ENCODE measurements around the gene GUF1.
A peak's percentile ranks its signal among the peaks of the same experiment; 100 is the strongest.
"Not testable (repeated sequence)": the region's sequence is repeated elsewhere in the genome, so short reads cannot be mapped to it uniquely, and the experiment has no call there.

Gene GUF1

DNA sequence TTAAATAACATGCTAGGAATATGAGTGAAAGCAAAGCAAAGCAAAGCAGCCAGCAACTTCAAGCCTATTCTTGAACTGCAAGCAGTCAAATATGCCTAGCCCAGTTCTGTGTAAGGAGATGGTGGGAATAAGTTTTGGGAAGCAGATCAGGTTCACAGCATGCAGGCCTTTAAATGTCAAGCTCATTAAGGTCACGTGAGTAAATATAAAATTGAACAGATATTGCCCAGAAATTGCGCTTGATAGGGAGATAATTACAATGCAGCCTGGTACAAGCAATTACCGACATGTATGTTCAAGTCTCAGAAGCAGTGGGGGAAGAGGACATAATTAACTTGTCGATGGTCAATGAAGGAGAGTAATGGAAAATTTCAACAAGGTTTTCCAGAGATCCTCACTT lies 42.2 kb downstream of the GUF1 start:
- TF ChIP-seq, protein P1, sequence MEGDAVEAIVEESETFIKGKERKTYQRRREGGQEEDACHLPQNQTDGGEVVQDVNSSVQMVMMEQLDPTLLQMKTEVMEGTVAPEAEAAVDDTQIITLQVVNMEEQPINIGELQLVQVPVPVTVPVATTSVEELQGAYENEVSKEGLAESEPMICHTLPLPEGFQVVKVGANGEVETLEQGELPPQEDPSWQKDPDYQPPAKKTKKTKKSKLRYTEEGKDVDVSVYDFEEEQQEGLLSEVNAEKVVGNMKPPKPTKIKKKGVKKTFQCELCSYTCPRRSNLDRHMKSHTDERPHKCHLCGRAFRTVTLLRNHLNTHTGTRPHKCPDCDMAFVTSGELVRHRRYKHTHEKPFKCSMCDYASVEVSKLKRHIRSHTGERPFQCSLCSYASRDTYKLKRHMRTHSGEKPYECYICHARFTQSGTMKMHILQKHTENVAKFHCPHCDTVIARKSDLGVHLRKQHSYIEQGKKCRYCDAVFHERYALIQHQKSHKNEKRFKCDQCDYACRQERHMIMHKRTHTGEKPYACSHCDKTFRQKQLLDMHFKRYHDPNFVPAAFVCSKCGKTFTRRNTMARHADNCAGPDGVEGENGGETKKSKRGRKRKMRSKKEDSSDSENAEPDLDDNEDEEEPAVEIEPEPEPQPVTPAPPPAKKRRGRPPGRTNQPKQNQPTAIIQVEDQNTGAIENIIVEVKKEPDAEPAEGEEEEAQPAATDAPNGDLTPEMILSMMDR (IDR thresholded peaks at IDR 0.05; ENCODE audit: insufficient read depth, low read length, missing control alignments) = no peak
- no peak overlapping the region for H3K4me3 ChIP-seq (ENCODE audit: low read depth, low read length)
- no peak for DNase-seq (ENCODE audit: low read depth, low spot score)
- ChIA-PET POLR2A (no interaction called here), CTCF (no interaction called here)

DNA sequence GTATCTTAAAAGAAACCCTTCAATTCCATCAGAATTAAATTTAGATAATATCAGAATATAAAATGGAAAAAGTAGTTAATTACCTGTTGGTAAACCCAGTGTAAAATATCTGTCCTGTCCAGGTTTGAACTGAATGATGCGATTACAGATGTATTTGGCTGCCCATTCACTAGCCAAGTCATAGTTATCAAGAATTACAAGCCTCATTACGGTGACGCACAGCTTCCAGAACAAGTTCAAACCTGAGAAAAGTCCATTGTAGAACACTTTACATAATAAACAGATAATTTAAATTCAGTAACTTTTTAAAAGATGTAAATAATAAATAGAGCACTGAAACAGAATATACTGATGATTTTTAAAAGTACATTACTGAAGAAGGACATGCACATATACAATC lies 43.8 kb downstream of the GUF1 start:
- CTCF ChIA-PET = no interaction called here
- POLR2A ChIA-PET = no interaction called here
- no peak for DNase-seq (ENCODE audit: low read depth, low spot score)
- TF ChIP-seq, protein P1 (IDR thresholded peaks at IDR 0.05; ENCODE audit: insufficient read depth, low read length, missing control alignments) = no peak
- H3K4me3 ChIP-seq (ENCODE audit: low read depth, low read length) = no peak overlapping the region

DNA sequence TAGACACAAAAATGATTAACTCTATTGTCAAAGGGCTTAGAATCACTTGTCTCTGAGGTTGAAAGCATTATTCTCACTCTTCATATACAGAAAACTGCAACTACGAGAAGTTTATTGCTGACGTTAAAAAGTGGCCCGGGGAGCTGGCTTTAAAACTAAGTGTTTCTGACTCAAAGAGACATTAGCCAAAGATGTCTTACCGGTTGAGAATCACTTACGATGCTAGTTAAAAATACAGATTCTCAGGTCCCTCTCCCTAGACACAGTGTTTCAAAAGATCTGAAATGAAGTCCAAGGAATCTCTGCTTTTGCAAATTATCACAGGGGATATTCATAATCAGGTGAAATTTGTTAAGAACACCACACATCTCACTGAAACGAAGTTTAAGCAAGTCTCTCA lies 46.9 kb downstream of the GUF1 start:
- POLR2A ChIA-PET = interaction anchor here (2.1 kb wide), 1 partner anchor 47 kb away, joined by 9 read pairs; the partner anchor contains the start of gene GUF1
- peak overlapping the region; percentile 83 for H3K4me3 ChIP-seq (ENCODE audit: low read depth, low read length)
- CTCF ChIA-PET = interaction anchor here (1.7 kb wide), 1 partner anchor 8 kb away, joined by 6 read pairs; no protein-coding TSS in a partner anchor
- DNase-seq (ENCODE audit: low read depth, low spot score) = no peak
- TF ChIP-seq, protein P1 (IDR thresholded peaks at IDR 0.05; ENCODE audit: insufficient read depth, low read length, missing control alignments) = no peak

GRCh38 chr4:44725726-44726037 lies 47.5 kb downstream of the GUF1 start:
- TF ChIP-seq, protein P1 (IDR thresholded peaks at IDR 0.05; ENCODE audit: insufficient read depth, low read length, missing control alignments) = no peak
- CTCF ChIA-PET = interaction anchor here (1.4 to 1.7 kb wide), 2 partner anchors 9 to 34 kb away, joined by 5 to 6 read pairs; no protein-coding TSS in a partner anchor
- POLR2A ChIA-PET = interaction anchor here (1.1 to 2.1 kb wide), 2 partner anchors 44 to 47 kb away, joined by 4 to 9 read pairs; partner anchors contain the start of gene GUF1
- peak overlapping the region; percentile 83 for H3K4me3 ChIP-seq (ENCODE audit: low read depth, low read length)
- no peak for DNase-seq (ENCODE audit: low read depth, low spot score)

- H3K4me3 ChIP-seq (ENCODE audit: low read depth, low read length) = peak within 1 kb of the TSS; percentile 83
- TF ChIP-seq, protein P1 (IDR thresholded peaks at IDR 0.05; ENCODE audit: insufficient read depth, low read length, missing control alignments) = peak; percentile 47
- DNase-seq (ENCODE audit: low read depth, low spot score) = peak; percentile 46
- ChIA-PET CTCF (interaction anchor here (1.2 to 1.7 kb wide), 3 partner anchors 10 to 33 kb away, joined by 5 to 6 read pairs (median 5); no protein-coding TSS in a partner anchor), POLR2A (interaction anchor here (1.1 to 2.1 kb wide), 2 partner anchors 44 to 48 kb away, joined by 4 to 9 read pairs; partner anchors contain the start of gene GUF1)
Measured at GRCh38 chr4:44726038-44726871, 48.0 kb downstream of the GUF1 start, which contains the start of gene GNPDA2. GNPDA2 (minus strand) TSS chr4:44726556; CDS start chr4:44722207, 4,349 bp downstream.

DNA sequence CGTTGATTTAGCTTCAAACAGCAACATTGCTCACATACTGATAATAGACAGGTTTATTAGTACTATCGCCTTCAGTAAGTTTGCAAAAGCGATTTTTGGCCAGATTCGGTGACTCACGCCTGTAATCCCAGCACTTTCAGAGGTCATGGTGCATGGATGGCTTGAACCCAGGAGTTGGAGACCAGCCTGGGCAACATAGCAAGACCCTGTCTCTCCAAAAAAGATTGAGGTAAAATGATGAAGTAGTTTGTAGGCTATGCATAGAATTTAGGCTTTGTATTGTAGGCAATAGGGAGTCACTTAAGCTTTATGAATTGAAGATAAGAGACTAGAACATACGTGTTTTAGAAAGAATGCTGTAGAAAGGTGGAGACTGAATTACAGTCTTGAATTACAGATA lies 49.3 kb downstream of the GUF1 start:
- DNase-seq (ENCODE audit: low read depth, low spot score) = no peak
- POLR2A ChIA-PET = no interaction called here
- CTCF ChIA-PET = interaction anchor here (1.2 kb wide), 1 partner anchor 11 kb away, joined by 5 read pairs; no protein-coding TSS in a partner anchor
- H3K4me3 ChIP-seq (ENCODE audit: low read depth, low read length) = no peak overlapping the region
- TF ChIP-seq, protein P1 (IDR thresholded peaks at IDR 0.05; ENCODE audit: insufficient read depth, low read length, missing control alignments) = no peak

DNA sequence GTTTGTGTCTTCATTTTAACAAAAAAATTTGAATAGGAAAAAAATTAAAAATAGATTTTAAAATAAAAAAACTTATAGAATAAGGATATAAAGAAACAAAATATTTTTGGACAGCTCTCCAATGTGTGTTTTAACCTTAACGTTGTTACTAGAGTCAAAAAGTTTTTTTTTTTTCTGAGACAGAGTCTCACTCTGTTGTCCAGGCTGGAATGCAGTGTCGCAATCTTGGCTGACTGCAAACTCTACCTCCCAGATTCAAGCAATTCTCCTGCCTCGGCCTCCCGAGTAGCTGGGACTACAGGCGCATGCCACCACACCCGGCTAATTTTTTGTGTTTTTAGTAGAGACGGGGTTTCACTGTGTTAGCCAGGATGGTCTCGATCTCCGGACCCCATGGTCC lies 50.5 kb downstream of the GUF1 start:
- POLR2A ChIA-PET; H3K4me3 ChIP-seq (ENCODE audit: low read depth, low read length); CTCF ChIA-PET; DNase-seq (ENCODE audit: low read depth, low spot score): not testable (repeated sequence)
